Measurements from ENCODE around the gene HORMAD2. TPM values are rescaled to one million over a fixed set of nuclear protein-coding genes. Genes with fewer than 3 reads are reported as not detected.
"Not testable (repeated sequence)": the region's sequence is repeated elsewhere in the genome, so short reads cannot be mapped to it uniquely, and the experiment has no call there.

The HORMAD2 gene
- polyA plus RNA-seq, 2 of the 4 experiments (the other 2 are of a cell fraction): not detected

DNA sequence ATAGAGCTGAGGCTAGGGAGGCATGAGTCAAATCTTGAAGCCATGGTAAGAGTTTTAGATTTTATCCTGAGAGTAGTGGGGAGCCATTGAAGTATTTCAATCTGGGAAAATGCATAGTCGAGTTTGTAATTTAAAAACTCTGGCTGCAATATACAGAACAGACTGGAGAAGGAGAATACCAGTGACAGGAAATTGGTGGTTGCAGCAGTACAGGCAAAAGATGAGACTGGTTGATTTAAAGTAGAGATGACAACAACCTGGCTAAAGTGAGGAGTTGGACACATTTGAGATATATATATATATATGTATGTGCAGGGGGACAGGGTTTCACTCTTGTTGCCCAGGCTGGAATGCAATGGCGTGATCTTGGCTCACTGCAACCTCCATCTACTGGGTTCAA, 6.2 kb downstream of the HORMAD2 start:
- H3K9me3 ChIP-seq: no peaks in the 10 kb centered on the region; the same call in 2 of the 3 replicates
- ChIA-PET CTCF (interaction anchor here (0.7 to 1.7 kb wide), 3 partner anchors 84 to 450 kb away, joined by 3 to 7 read pairs (median 6); no protein-coding TSS in a partner anchor), POLR2A (no interaction called here)
- 51% methylated on average over 2 of the region's 2 CpGs for WGBS (ENCODE audit: missing lambda C conversion rate)
- DNase-seq (ENCODE audit: low read depth in 1 of 2, low spot score in 1 of 2): no peak
- no peak for FAIRE-seq
- TF ChIP-seq MAZ (IDR thresholded peaks at IDR 0.05; ENCODE audit: borderline replicate concordance, low read depth, low read length) (no peak), RNF2 (IDR thresholded peaks at IDR 0.05; ENCODE audit: borderline replicate concordance, low read depth) (no peak), KDM5A (IDR thresholded peaks at IDR 0.05) (no peak), RARB (CRISPR knock-in tag; IDR thresholded peaks at IDR 0.05) (no peak), CTCF (IDR thresholded peaks at IDR 0.05) (no peak), CEBPB (IDR thresholded peaks at IDR 0.05) (no peak), POLR2A (IDR thresholded peaks at IDR 0.05; ENCODE audit: low read length) (no peak), RCOR1 (IDR thresholded peaks at IDR 0.05; ENCODE audit: low read depth, low read length) (no peak), FOXS1 (CRISPR knock-in tag; IDR thresholded peaks at IDR 0.05) (no peak), CHD2 (IDR thresholded peaks at IDR 0.05; ENCODE audit: low read length, partially characterized antibody) (no peak), MYC (IDR thresholded peaks at IDR 0.05; ENCODE audit: borderline replicate concordance, low read length) (no peak), BHLHE40 (IDR thresholded peaks at IDR 0.05; ENCODE audit: low read depth, low read length) (no peak), TFCP2L1 (CRISPR knock-in tag; IDR thresholded peaks at IDR 0.05) (no peak), NFE2L2 (conservative IDR thresholded peaks at IDR 0.05; ENCODE audit: low read length) (no peak), ATOH8 (CRISPR knock-in tag; IDR thresholded peaks at IDR 0.05; ENCODE audit: low read depth) (no peak)
- H3K27ac ChIP-seq: no peak overlapping the region
- peaks cover 10% of the 10 kb centered on the region; the same call in 1 of the 3 replicates for H3K4me1 ChIP-seq
- H3K4me2 ChIP-seq: no peak overlapping the region
- H3K4me3 ChIP-seq: no peak overlapping the region
- no peak for ATAC-seq

DNA sequence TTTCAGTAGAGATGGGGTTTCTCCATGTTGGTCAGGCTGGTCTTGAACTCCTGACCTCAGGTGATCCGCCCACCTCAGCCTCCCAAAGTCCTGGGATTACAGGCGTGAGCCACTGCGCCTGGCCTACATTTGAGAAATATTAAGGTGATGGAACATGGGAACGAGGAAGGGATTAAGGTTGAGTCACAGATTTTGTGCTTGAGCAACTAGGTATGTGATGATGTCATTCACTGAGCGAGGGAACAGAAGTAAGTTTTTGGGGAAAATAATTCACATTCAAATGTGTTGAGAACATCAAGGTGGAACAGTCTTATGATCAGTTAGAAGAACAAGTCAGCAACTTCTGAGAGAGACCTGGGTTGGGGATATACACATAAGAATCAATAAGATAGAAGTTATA, 6.8 kb downstream of the HORMAD2 start:
- DNase-seq (ENCODE audit: low read depth in 1 of 2, low spot score in 1 of 2); H3K4me3 ChIP-seq; H3K27ac ChIP-seq; ATAC-seq; H3K4me1 ChIP-seq; H3K4me2 ChIP-seq; H3K9me3 ChIP-seq; POLR2A ChIA-PET; FAIRE-seq: not testable (repeated sequence)
- WGBS (ENCODE audit: missing lambda C conversion rate): 72% methylated on average over 5 of the region's 5 CpGs
- CTCF ChIA-PET: interaction anchor here (0.7 to 3.3 kb wide), 4 partner anchors 9 to 451 kb away, joined by 3 to 22 read pairs (median 6); no protein-coding TSS in a partner anchor

GRCh38 chr22:30087611-30088010, 7.3 kb downstream of the HORMAD2 start:
- no peak for TF ChIP-seq POLR2AphosphoS2 (conservative IDR thresholded peaks at IDR 0.05; ENCODE audit: low read length)
- no peak for TF ChIP-seq RFX5 (IDR thresholded peaks at IDR 0.05)
- no peak for TF ChIP-seq RNF2 (IDR thresholded peaks at IDR 0.05; ENCODE audit: borderline replicate concordance, low read depth)
- no peak for TF ChIP-seq SREBF2 (IDR thresholded peaks at IDR 0.05)
- TF ChIP-seq FOSL2 (IDR thresholded peaks at IDR 0.05): no peak
- no peak for TF ChIP-seq FOSL2 (CRISPR knock-in tag; IDR thresholded peaks at IDR 0.05)
- TF ChIP-seq, protein P1, sequence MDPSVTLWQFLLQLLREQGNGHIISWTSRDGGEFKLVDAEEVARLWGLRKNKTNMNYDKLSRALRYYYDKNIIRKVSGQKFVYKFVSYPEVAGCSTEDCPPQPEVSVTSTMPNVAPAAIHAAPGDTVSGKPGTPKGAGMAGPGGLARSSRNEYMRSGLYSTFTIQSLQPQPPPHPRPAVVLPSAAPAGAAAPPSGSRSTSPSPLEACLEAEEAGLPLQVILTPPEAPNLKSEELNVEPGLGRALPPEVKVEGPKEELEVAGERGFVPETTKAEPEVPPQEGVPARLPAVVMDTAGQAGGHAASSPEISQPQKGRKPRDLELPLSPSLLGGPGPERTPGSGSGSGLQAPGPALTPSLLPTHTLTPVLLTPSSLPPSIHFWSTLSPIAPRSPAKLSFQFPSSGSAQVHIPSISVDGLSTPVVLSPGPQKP (IDR thresholded peaks at IDR 0.05; ENCODE audit: low read depth, low read length): no peak
- ATAC-seq: no peak
- no peak for FAIRE-seq
- DNase-seq (ENCODE audit: low read depth in 1 of 2, low spot score in 1 of 2): no peak
- POLR2A ChIA-PET: no interaction called here
- H3K4me3 ChIP-seq: no peak overlapping the region
- peaks cover 10% of the 10 kb centered on the region; the same call in 1 of the 3 replicates for H3K4me1 ChIP-seq
- peaks cover 6% of the 10 kb centered on the region for H3K9me3 ChIP-seq
- CTCF ChIA-PET: interaction anchor here (1.7 to 3.3 kb wide), 3 partner anchors 10 to 451 kb away, joined by 6 to 22 read pairs (median 7); no protein-coding TSS in a partner anchor
- H3K27ac ChIP-seq: no peak overlapping the region
- no peak overlapping the region for H3K4me2 ChIP-seq

All from A549 (cell line).